ENCODE data around the gene NOX5.

DNA sequence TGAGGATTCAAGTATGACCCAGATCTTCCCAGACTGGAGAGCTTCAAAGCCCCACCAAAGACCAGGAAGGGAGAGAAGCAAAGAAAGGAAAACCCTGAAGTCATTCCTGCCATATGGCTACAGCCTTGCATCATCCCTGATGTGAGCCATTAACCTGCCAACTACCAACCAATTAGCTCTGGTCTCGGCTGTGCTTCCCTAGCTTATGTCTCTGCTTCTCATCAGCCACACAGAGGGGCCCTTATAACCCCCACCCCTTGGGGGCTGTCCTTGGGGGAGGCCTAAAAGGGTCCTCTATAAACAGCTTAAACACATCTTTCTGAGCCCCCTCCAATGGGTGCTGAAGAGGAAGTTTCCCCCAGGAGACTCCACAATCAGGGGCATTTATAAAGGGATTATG lies 52.8 kb downstream of the NOX5 start:
- TF ChIP-seq, protein P1, sequence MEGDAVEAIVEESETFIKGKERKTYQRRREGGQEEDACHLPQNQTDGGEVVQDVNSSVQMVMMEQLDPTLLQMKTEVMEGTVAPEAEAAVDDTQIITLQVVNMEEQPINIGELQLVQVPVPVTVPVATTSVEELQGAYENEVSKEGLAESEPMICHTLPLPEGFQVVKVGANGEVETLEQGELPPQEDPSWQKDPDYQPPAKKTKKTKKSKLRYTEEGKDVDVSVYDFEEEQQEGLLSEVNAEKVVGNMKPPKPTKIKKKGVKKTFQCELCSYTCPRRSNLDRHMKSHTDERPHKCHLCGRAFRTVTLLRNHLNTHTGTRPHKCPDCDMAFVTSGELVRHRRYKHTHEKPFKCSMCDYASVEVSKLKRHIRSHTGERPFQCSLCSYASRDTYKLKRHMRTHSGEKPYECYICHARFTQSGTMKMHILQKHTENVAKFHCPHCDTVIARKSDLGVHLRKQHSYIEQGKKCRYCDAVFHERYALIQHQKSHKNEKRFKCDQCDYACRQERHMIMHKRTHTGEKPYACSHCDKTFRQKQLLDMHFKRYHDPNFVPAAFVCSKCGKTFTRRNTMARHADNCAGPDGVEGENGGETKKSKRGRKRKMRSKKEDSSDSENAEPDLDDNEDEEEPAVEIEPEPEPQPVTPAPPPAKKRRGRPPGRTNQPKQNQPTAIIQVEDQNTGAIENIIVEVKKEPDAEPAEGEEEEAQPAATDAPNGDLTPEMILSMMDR (conservative IDR thresholded peaks at IDR 0.05; ENCODE audit: low read depth, low read length): no peak
- TF ChIP-seq, protein P2, sequence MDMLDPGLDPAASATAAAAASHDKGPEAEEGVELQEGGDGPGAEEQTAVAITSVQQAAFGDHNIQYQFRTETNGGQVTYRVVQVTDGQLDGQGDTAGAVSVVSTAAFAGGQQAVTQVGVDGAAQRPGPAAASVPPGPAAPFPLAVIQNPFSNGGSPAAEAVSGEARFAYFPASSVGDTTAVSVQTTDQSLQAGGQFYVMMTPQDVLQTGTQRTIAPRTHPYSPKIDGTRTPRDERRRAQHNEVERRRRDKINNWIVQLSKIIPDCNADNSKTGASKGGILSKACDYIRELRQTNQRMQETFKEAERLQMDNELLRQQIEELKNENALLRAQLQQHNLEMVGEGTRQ (IDR thresholded peaks at IDR 0.05; ENCODE audit: low read depth, low read length): no peak
- TF ChIP-seq RCOR1 (IDR thresholded peaks at IDR 0.05; ENCODE audit: insufficient replicate concordance, low read length) (no peak), MAZ (IDR thresholded peaks at IDR 0.05; ENCODE audit: borderline replicate concordance, low read depth, low read length) (no peak), BHLHE40 (IDR thresholded peaks at IDR 0.05; ENCODE audit: low read depth, low read length) (no peak), POLR2A (IDR thresholded peaks at IDR 0.05; ENCODE audit: low read depth, low read length) (no peak)
